GM04503 (cell line): Measurements from ENCODE around the gene MRPS23.

Source experiments
- DNase-seq: peaks from one replicate; pipeline ENCODE4 v3.0.0-alpha.2; 2012; ENCODE audit warnings: low read depth

The MRPS23 gene

DNA sequence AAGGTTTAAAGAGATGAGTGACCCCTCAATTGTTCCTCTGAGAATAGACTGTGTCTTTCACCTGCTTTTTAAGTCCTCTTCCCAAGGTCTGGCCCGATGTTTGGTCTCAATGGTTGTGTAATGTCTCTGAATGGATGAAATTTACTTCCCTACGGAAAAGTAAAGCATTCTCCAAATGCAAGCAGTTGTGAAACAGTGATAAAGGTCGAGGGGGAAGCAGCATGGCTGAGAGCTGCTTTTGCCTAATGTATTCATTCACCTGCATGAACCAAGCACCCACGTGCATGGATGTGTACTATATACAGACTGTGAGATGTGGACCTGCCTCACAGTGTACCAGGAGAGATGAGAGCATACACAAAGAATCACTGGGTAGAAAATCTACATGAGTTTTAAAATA, 11.4 kb downstream of the MRPS23 start:
- DNase-seq = no peak

DNA sequence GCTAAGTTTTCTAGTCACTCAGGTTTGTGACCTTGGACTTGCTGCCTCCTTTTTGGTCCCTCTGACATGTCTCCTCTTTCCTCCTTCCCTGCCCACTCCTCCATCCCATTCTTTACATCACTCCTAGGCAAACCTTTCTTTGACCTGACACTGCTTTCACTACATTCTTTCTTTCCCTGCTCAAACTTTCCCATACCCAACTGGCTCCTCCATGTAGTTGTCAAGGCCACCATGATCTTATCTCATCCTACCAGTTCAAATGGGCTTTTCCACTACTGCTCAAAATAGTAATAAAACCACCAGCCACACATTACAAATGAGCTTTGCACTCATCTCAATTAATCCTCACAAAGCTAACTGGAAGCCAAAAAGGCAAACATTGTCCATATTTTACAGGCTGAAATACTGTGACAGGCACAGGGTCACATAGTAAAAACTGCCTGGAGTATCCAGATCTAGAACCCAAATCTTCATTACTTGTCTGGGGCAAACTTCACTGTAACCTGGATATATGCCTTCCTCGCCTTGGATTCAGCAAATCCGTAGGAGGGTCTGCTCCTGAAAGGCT, 14.4 kb downstream of the MRPS23 start:
- no peak for DNase-seq

GRCh38 chr17:57834146-57834741, 15.6 kb downstream of the MRPS23 start:
- no peak for DNase-seq

GRCh38 chr17:57833179-57833939, 16.5 kb downstream of the MRPS23 start:
- DNase-seq = no peak

GRCh38 chr17:57832314-57833178, 17.3 kb downstream of the MRPS23 start:
- no peak for DNase-seq

GRCh38 chr17:57830880-57831279, 19.0 kb downstream of the MRPS23 start:
- DNase-seq = no peak

DNA sequence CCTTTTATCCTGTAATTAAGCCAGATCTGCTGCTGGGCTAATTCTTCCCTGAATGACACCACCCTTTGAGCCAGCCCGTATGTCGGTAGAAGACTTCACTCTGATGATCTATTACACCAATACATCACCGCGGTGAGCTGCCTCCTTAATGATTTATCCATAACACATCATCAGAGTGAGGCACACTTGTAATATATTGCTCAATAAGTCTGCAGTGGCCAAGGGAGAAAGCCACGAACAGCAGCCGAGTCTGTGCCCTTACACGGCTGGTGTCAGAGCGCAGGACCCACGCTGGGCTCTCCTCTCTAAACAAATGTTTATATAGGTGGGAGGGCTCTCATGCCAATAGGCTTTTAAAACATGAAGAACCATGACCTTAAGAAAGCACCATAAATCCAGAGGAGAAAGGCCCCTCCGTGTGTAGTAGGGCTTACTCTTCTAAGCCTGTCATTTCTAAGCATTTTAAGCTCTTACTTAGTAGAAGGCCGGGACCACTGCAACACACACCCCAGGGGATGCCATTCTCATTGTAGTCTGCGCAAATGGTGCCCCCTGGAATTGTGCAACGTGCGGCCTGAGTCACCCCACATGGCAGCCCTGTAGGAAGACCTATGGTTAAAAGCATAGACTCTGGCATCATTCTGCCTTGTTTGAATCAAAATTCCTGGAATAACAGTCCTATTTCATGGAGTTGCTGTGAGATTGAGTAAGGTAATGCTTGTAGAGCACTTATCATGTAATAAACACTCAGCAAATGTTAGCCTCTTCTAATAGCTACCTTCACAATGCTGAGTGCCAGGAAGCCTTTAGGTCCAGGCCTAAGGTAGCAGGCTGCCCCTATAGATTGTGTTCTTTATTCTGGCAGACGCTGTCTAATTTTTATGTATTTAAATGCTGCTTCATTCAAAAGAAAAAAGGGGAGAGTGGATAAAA, 26.1 kb downstream of the MRPS23 start:
- DNase-seq = no peak

DNA sequence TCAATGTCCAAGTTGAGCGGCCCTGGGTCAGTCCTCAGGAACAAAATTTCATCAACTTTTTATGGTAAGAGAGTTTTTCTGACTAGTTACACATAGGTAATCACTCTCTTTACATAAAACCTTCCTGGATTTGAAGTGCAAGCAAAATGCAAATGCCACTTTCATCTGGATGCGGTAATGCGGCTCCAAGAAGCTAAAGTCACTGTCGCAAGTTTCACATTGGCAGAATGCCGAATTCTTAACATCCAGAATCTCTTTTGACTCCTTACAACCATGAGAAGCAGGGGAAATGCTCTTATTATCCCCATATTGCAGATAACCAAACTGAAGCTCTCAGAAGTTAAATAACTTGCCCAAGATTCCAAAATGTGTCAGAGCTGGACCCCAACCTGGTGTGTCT, 30.0 kb downstream of the MRPS23 start:
- no peak for DNase-seq

- DNase-seq = no peak
These were observed 30.6 kb downstream of the MRPS23 start for GRCh38 chr17:57819285-57819684.

DNA sequence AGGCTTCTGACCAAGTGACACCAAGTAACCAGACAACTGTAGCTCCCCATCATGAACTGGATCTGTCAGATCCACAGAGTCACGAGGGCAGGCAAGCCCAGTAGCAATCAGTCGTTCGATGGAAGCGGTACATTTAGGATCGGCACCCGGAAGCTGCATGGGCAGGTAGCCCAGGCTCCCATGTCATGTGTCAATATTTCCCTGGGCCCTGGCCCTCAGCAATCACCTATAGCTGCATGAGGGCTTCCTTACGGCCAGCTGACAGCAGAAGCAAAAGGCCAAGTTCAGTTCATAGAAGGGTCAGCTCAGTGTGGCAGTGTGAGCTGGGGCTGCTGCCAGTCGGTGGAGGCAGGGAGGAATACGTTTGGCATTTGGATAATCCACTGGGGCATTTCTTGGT, 31.8 kb downstream of the MRPS23 start:
- no peak for DNase-seq

GRCh38 chr17:57817299-57817698, 32.5 kb downstream of the MRPS23 start:
- no peak for DNase-seq

DNA sequence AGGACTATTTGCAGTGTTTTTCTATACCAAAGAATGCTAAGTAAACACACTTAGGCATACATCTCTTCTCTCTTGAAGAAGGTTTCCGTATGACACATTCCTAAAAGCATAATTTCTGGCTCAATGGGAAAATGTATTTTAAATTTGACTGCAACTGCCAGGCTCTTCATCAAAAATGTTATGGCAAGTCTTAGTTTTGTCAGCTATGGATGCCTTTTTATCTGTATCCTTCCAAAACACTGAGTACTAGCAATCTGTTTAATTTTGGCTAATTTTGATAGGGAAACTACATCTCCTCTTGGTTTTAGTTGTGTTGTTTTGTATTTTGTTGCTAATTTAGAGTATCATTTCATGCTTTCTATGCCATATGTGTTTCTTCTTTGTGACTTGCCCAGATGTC, 35.4 kb downstream of the MRPS23 start:
- no peak for DNase-seq

DNA sequence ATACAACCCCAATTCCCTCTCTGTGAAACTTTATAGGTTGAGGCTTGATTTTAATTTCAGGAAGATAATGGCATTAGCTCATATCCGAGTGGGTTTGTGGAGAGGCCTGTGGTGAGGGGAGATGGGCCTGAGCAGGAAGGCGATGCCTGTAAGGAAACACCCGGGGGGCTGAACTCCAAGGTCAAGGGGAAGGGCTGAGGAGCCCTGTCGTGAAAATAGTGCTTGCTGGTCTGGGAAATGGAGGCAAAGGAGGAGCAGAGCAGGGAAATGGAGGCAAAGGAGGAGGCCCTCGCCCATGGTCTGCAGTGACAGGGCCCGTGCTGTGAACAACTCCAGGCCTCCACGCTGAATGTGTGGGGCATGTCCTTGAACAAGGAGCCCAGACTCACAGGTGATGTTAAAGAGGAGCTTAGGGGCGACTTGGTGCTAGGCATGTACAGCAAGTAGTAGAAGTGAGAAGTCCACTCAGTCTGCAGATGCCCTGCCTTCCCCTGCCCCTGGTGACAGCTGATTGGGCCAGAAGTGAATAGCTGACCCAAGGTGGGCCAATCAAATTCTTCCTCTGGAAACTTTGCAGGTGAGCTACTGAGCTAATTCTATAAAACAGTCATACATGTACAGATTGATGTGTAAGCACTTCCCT, 38.1 kb downstream of the MRPS23 start:
- DNase-seq = no peak

GRCh38 chr17:57810721-57811637, 38.9 kb downstream of the MRPS23 start:
- DNase-seq = no peak

DNA sequence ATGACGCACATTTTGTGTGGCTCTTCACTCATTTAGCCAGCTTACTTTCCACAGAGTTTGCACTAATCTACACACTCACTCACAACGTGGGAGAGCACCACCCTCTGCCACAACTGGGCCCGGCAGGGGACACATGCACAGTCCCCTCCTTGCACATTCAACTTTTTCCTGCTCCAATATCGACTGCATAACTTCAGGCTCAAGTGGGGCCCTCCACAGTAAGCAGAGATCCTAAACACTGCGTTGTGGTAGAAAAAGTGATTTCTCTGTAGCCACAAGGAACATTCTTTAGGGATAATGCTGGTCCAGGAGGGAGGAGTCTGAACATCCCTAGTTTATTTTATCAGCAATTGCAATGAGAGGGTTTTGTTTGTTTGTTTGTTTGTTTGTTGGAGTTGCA, 40.0 kb downstream of the MRPS23 start:
- no peak for DNase-seq

DNA sequence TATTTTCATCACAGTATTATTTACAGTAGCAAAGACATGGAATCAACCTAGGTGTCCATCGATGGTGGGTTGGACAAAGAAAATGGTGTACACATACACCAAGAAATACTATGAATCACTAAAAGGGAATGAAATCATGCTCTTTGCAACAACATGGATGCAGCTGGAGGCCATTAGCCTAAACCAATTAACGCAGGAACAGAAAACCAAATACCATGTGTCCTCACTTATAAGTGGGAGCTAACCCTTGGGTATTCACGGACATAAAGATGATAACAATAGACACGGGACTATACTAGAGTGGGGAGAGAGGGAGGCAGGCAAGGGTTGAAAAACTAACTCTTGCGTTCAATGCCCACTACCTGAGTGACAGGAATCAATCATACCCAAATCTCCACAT, 41.0 kb downstream of the MRPS23 start:
- DNase-seq = no peak

- no peak for DNase-seq
These were observed 43.5 kb downstream of the MRPS23 start for GRCh38 chr17:57806167-57806830.

GRCh38 chr17:57803021-57803420, 46.8 kb downstream of the MRPS23 start:
- DNase-seq = no peak

DNA sequence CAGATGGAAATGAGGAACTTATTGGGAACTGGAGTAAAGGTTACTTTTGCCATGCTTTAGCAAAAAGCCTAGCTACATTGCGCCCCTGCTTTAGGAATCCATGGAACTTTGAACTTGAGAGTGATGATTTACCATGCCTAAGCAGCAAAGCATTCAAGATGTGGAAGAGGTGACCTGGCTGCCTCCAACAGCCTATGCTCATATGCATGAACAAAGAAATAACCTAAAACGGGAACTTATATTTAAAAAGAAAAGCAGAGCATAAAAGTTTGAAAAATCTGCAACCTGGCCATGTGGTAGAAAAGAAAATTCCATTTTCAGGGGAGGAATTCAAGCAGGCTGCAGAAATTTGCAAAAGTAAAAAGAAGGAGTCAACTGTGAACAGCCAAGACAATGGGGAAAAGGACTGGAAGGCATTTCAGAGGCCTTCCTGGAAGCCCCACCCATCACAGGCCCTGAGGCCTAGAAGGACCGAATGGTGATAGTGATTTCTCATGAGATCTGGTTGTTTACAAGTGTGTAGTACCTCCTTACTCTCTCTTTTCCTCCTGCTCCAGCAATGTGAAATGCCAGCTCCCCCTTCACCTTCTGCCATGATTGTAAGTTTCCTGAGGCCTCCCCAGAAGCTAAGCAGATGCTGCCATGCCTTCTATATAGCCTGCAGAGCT, 48.7 kb downstream of the MRPS23 start:
- DNase-seq = no peak
